ENCODE measurements around the gene DENND4A.

The DENND4A gene

DNA sequence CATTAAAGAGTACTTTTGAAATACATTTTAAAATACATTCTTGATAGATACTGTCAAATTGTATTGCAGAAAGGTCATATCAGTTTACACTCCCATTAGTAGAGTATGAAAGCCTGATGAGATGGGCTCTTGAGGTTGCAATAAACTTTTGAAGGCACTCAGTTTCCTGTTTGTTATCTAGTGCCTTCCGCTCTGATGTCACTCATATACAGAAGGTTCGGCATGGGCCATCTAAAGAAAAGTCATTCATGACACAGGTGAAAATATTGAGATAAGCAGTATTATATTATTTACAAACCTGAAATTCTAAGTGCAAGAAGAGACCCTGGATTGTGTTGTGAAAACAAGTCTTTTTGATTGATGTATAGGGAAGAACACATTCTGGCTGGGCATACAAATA, 36.5 kb upstream of the DENND4A start:
- TF ChIP-seq, protein P1, sequence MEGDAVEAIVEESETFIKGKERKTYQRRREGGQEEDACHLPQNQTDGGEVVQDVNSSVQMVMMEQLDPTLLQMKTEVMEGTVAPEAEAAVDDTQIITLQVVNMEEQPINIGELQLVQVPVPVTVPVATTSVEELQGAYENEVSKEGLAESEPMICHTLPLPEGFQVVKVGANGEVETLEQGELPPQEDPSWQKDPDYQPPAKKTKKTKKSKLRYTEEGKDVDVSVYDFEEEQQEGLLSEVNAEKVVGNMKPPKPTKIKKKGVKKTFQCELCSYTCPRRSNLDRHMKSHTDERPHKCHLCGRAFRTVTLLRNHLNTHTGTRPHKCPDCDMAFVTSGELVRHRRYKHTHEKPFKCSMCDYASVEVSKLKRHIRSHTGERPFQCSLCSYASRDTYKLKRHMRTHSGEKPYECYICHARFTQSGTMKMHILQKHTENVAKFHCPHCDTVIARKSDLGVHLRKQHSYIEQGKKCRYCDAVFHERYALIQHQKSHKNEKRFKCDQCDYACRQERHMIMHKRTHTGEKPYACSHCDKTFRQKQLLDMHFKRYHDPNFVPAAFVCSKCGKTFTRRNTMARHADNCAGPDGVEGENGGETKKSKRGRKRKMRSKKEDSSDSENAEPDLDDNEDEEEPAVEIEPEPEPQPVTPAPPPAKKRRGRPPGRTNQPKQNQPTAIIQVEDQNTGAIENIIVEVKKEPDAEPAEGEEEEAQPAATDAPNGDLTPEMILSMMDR (IDR thresholded peaks at IDR 0.05; ENCODE audit: low read depth, low read length, missing control alignments): no peak

DNA sequence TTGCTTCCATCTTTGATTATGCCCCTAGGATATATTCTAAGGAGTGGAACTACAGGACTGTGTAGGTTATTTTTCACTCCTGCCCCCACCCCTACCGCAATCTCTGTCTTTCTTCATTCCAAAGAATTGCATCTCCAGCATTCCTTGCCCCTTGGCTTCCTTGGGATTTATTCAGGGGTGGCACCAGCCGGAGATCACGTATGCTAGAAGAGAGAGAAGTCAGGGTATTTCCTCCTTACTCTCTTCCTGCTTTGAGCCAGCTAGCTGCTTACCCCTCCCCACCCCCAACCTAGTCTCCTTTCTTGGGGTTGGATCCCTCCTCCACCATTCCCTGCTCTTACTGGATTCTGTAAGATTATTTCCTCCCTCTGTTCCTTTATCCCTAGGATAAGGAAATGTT, 35.0 kb upstream of the DENND4A start:
- TF ChIP-seq, protein P1 (IDR thresholded peaks at IDR 0.05; ENCODE audit: low read depth, low read length, missing control alignments): no peak
- no peak for DNase-seq (ENCODE audit: low read depth)
- H3K4me3 ChIP-seq (ENCODE audit: low read depth, low read length): no peak overlapping the region

More for the DNA sequence above, 36.5 kb upstream of the DENND4A start:
- H3K4me3 ChIP-seq (ENCODE audit: low read depth, low read length): no peak overlapping the region
- no peak for DNase-seq (ENCODE audit: low read depth)

DNA sequence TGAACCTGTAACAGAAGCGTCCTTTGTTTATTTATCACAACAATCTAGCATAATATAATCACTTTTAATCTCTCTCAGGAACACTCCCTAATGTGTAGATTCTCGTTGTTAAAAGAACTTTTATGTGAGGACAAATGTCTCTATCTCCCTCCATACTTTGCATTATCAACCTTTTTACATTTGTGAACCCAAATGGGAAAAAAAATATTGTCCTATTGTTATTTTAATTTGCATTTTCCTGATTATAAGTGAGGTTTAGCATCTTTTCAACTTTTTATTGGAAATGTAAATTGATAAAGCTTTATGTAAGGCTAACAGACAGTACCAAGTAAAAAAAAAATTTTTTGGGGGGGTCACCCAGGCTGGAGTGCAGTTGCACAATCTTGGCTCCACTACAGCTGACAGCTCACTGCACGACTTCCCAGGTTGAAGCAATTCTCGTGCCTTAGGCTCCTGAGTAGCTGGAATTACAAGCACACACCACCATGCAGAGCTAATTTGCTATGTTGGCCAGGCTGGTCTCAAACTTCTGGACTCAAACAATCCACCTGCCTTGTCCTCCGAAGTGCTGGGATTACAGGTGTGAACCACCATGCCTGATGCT, 33.0 kb upstream of the DENND4A start:
- TF ChIP-seq, protein P1 (IDR thresholded peaks at IDR 0.05; ENCODE audit: low read depth, low read length, missing control alignments): no peak
- DNase-seq (ENCODE audit: low read depth): no peak
- no peak overlapping the region for H3K4me3 ChIP-seq (ENCODE audit: low read depth, low read length)

DNA sequence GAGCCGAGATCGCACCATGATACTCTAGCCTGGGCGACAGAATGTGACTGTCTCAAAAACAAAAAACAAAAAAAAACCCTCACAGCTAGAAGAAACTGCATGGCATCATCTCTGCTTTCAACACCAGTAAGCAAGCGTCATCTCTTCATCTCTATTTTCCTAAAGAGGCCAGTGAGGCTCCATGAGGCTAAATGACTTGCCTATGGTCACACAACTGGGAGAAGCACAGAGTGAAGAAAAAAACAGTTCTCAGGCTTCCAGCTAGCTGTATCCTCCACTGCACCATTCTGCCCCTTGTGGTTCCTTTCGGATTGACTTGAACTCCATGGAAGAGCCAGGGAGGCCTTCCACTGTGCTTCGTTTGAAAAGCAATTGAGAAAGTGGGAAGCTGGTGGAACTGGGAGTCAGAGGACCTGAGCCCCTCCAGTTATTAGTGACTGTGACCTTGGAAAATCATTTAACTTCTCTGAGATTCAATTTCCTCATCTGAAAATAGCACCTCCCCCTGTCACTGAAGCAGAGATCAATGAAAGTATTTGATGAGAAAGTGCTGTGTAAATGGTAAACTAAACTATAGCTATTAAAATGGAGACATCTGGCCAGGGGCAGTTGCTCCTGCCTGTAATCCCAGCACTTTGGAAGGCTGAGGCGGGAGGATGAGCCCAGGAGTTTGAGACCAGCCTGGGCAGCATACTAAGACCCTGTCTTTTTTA, 32.1 kb upstream of the DENND4A start:
- H3K4me3 ChIP-seq (ENCODE audit: low read depth, low read length): no peak overlapping the region
- DNase-seq (ENCODE audit: low read depth): no peak
- TF ChIP-seq, protein P1 (IDR thresholded peaks at IDR 0.05; ENCODE audit: low read depth, low read length, missing control alignments): peak; percentile 68

DNA sequence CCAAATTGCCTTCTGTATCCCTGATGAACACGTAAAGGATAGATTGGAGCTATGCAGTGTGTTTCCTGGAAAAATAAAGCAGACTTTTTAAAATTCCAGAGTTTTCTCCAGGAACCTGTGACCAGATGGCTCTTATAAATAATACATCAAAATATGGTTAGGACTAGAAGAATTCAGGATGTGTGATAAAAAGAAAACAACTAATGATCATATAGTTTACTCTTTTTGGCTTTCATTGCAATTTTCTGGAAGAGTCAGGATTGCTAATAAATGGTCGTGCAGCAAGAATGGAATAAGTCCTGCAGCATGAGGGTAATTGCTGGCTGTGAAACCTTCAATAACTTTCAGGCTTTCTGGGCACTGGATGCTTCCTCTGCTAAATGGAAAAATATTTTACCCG, 30.2 kb upstream of the DENND4A start:
- no peak overlapping the region for H3K4me3 ChIP-seq (ENCODE audit: low read depth, low read length)
- DNase-seq (ENCODE audit: low read depth): no peak
- TF ChIP-seq, protein P1 (IDR thresholded peaks at IDR 0.05; ENCODE audit: low read depth, low read length, missing control alignments): no peak

DNA sequence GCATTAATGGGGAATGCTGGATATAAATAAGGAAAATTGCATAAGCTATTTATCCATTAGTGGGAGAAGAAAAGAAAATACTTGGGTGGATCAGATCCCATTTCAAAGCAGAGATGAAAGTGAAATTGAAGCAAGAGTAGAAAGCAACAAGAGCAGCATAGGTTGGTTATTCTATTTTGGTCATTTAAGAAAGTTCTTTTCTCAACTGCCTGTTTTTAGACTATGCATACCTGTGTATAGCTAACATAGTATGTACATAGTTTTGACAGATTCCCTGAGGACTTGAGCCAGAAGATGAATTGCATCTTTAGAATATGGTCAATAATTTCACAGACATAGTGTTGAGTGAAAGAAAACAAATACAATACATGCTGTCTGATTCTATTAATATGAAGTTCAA, 29.0 kb upstream of the DENND4A start:
- TF ChIP-seq, protein P1 (IDR thresholded peaks at IDR 0.05; ENCODE audit: low read depth, low read length, missing control alignments): no peak
- no peak overlapping the region for H3K4me3 ChIP-seq (ENCODE audit: low read depth, low read length)
- no peak for DNase-seq (ENCODE audit: low read depth)

DNA sequence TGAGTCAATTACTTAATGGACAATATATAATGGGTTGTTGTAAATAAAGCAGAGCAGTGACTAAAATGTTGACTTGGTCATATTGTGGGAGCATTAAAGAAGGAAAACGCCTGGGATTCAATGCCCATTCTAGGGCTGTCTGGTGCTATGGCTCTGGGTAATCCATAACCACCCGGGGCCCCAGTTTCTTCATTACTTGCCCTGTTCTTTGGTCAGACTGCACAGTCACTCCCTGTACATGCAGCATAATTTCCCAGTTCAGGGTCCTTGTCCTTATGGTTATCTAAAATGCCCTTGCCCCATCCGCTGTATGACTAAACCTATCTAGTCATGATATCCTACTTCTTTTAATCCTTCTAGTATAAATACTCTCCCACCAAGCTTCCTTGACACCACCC, 27.5 kb upstream of the DENND4A start:
- DNase-seq (ENCODE audit: low read depth): no peak
- TF ChIP-seq, protein P1 (IDR thresholded peaks at IDR 0.05; ENCODE audit: low read depth, low read length, missing control alignments): no peak
- no peak overlapping the region for H3K4me3 ChIP-seq (ENCODE audit: low read depth, low read length)
